K562 (cell line): ENCODE data around the gene ESX1. TPM values are rescaled to one million over a fixed set of nuclear protein-coding genes. Genes with fewer than 3 reads are reported as not detected.

Experiments used
- ATAC-seq: fragments of 200-7000 bp; cut with Tn5 transposase; 3 replicates; pipeline ENCODE4 v1.9.1; 2020; ENCODE audit warnings: moderate library complexity
- BruUV-seq: library from RNA; stranded (reverse); fragments of 400-500 nt; replicated peaks from 2 replicates; lab custom pipeline; 2021; lab: Mats Ljungman, UMichigan
- CTCF ChIA-PET: fragments of 300-600 bp; formaldehyde crosslinking; extraction: SDS; loops from one replicate; lab custom pipeline; 2021; ENCODE audit warnings: low intra/inter-chr PET ratio; lab: Yijun Ruan, JAX
- POLR2A ChIA-PET: fragments of 300-600, 350-650 bp; sonication (Branson Sonifier 250); formaldehyde crosslinking; extraction: SDS; loops from one replicate; lab custom pipeline; 2021; ENCODE audit warnings: antibody characterized with exemption, inconsistent platforms; lab: Yijun Ruan, JAX
- DNase-seq, 4 experiments: peaks; one replicate each; pipeline versions ENCODE4 v3.0.0 to v3.0.0-alpha.2; 2011 to 2018; ENCODE audit warnings: low spot score in 3 of 4, mixed read lengths in 3 of 4; ENCODE audit errors: extremely low read depth in 1 of 4
- FAIRE-seq: peaks from 2 replicates; lab custom pipeline; 2011; peaks lifted over from hg19 to GRCh38; lab: Jason Lieb, UNC
- H2AFZ ChIP-seq: 2 replicates; pipeline ENCODE4 v1.6.0; 2011; ENCODE audit warnings: low read depth, low read length, control low read depth, inconsistent platforms
- H3K27ac ChIP-seq: fragments of 200-600 bp; 3 replicates; pipeline ENCODE4 v1.8.0; 2011; ENCODE audit warnings: low read depth, mild to moderate bottlenecking, control low read depth, inconsistent platforms, low read length, moderate library complexity, mixed read lengths; ENCODE audit errors: extremely low read depth
- H3K27me3 ChIP-seq, 2 experiments: fragments of 300-600 bp in 1 of 2; 2 replicates in 1 of 2; 3 replicates in 1 of 2; pipeline versions ENCODE4 v1.6.0 to v1.8.0; 2011; ENCODE audit warnings: inconsistent platforms in 2 of 2, low read length in 2 of 2, mild to moderate bottlenecking in 1 of 2, mixed read lengths in 1 of 2, moderate library complexity in 1 of 2; ENCODE audit not compliant: control insufficient read depth in 2 of 2, insufficient read depth in 2 of 2
- H3K36me3 ChIP-seq: fragments of 300-600 bp; 3 replicates; pipeline ENCODE4 v1.8.0; 2011; ENCODE audit warnings: mild to moderate bottlenecking, low read length, inconsistent platforms; ENCODE audit not compliant: control insufficient read depth, insufficient read depth
- H3K4me1 ChIP-seq, 2 experiments: fragments of 200-600 bp in 1 of 2; replicated peaks in 1 of 2; 2 replicates in 1 of 2; 3 replicates in 1 of 2; pipeline versions ENCODE4 v1.5.1 to v1.8.0; 2011; ENCODE audit warnings: inconsistent platforms in 2 of 2, low read length in 2 of 2, mild to moderate bottlenecking in 1 of 2, mixed read lengths in 1 of 2, moderate library complexity in 1 of 2; ENCODE audit not compliant: control insufficient read depth in 2 of 2, insufficient read depth in 2 of 2
- H3K4me2 ChIP-seq: 2 replicates; pipeline ENCODE4 v1.6.1; 2011; ENCODE audit warnings: low read length, control low read depth, inconsistent platforms, mixed read lengths; ENCODE audit not compliant: insufficient read depth
- H3K4me3 ChIP-seq: fragments of 200-600 bp; sonication (generic), shearing (Covaris generic); 2 replicates; pipeline ENCODE4 v1.5.1; 2016; ENCODE audit warnings: control low read depth, inconsistent platforms
- H3K79me2 ChIP-seq: fragments of 200-600 bp; 3 replicates; pipeline ENCODE4 v1.8.0; 2011; ENCODE audit warnings: low read length, inconsistent platforms; ENCODE audit not compliant: control insufficient read depth, insufficient read depth
- H3K9ac ChIP-seq, 2 experiments: 2 replicates each; pipeline versions ENCODE4 v1.6.0 to v1.6.1; 2011; ENCODE audit warnings: low read depth in 2 of 2, low read length in 2 of 2, control low read depth in 1 of 2, inconsistent platforms in 1 of 2, mild to moderate bottlenecking in 1 of 2, mixed read lengths in 1 of 2; ENCODE audit not compliant: insufficient read depth in 1 of 2
- H3K9me1 ChIP-seq: one replicate; pipeline ENCODE4 v1.6.0; 2011; ENCODE audit warnings: inconsistent platforms, mild to moderate bottlenecking, low read length, moderate library complexity; ENCODE audit not compliant: control insufficient read depth, insufficient read depth
- H3K9me3 ChIP-seq: replicated peaks from 2 replicates; pipeline ENCODE4 v1.5.1; 2011; ENCODE audit warnings: low read depth, low read length, inconsistent platforms; ENCODE audit not compliant: control insufficient read depth, insufficient read depth
- H4K20me1 ChIP-seq: replicated peaks from 2 replicates; pipeline ENCODE4 v1.6.1; 2011; ENCODE audit warnings: low read length, inconsistent platforms, mixed read lengths; ENCODE audit not compliant: control insufficient read depth, insufficient read depth
- DACH1 ChIP-seq: fragments of 450-650 bp; IDR thresholded peaks from 2 replicates; pipeline ENCODE4 v1.6.1; 2018; ENCODE audit not compliant: partially characterized antibody
- DIDO1 ChIP-seq: fragments of 450-650 bp; IDR thresholded peaks from 2 replicates; pipeline ENCODE4 v1.6.1; 2016; ENCODE audit warnings: low read depth, missing biosample characterization, missing genetic modification characterization
- ELK1 ChIP-seq: sonication (generic); formaldehyde crosslinking; IDR thresholded peaks from 2 replicates; pipeline ENCODE4 v1.8.1; 2022; ENCODE audit warnings: missing genetic modification reagents
- ESRRA ChIP-seq: fragments of 450-650 bp; IDR thresholded peaks from 2 replicates; pipeline ENCODE4 v1.6.1; 2014; ENCODE audit warnings: low read depth, mild to moderate bottlenecking, moderate library complexity, borderline replicate concordance
- GTF2B ChIP-seq: IDR thresholded peaks from 2 replicates; pipeline ENCODE4 v1.6.1; 2011; ENCODE audit not compliant: insufficient read length; ENCODE audit errors: extremely low read depth
- HDAC1 ChIP-seq, 2 experiments: fragments of 450-650 bp; IDR thresholded peaks; 2 replicates each; pipeline ENCODE4 v1.6.1; 2016 to 2017; ENCODE audit warnings: inconsistent platforms in 1 of 2, mild to moderate bottlenecking in 1 of 2, moderate library complexity in 1 of 2
- MXI1 ChIP-seq: IDR thresholded peaks from 2 replicates; pipeline ENCODE4 v1.6.1; 2011; ENCODE audit warnings: low read depth, mild to moderate bottlenecking, improper control_type of control experiment, low read length
- NUFIP1 ChIP-seq: fragments of 450-650 bp; IDR thresholded peaks from 2 replicates; pipeline ENCODE4 v1.6.1; 2018; ENCODE audit not compliant: partially characterized antibody
- POLR3G ChIP-seq: IDR thresholded peaks from 2 replicates; pipeline ENCODE4 v1.6.1; 2011; ENCODE audit not compliant: insufficient read length, insufficient replicate concordance; ENCODE audit errors: extremely low read depth
- SMAD2 ChIP-seq: fragments of 150-350 bp; IDR thresholded peaks from 2 replicates; pipeline ENCODE4 v1.6.1; 2014; ENCODE audit warnings: low read depth, mild to moderate bottlenecking, low read length
- SMC3 ChIP-seq: conservative IDR thresholded peaks from 2 replicates; pipeline ENCODE4 v1.6.1; 2011; ENCODE audit warnings: low read depth, low read length, improper control_type of control experiment; ENCODE audit not compliant: insufficient read depth
- SRSF9 ChIP-seq: fragments of 200-400 bp; formaldehyde crosslinking; IDR thresholded peaks from 2 replicates; pipeline ENCODE4 v1.6.1; 2017; ENCODE audit warnings: low read depth, low read length, borderline replicate concordance
- ZFP1 ChIP-seq: fragments of 450-650 bp; formaldehyde crosslinking; IDR thresholded peaks from 2 replicates; pipeline ENCODE4 v1.4.0; 2020; ENCODE audit warnings: mild to moderate bottlenecking, mixed read lengths
- ZNF316 ChIP-seq: fragments of 450-650 bp; IDR thresholded peaks from 2 replicates; pipeline ENCODE4 v1.6.1; 2016
- whole genome bisulfite sequencing: fragments of 100-300 bp; shearing (Covaris generic); methylation state at CpG from one replicate; pipeline ENCODE4 v1.1.6; 2016; ENCODE audit warnings: low coverage, mixed read lengths; ENCODE audit not compliant: insufficient coverage; ENCODE audit errors: missing lambda C conversion rate; 5-methylcytosine and 5-hydroxymethylcytosine counted together
- in situ Hi-C: fragments of 300-500 bp; cut with MboI; formaldehyde crosslinking; loops from 4 replicates; pipeline ENCODE4 v1.15.0; 2018; ENCODE audit warnings: inconsistent platforms, mixed read lengths
- intact Hi-C: fragments of 100-400 bp; cut with micrococcal nuclease; formaldehyde crosslinking; loops from 2 replicates; pipeline ENCODE4 v1.14.2; 2022
- polyA plus RNA-seq, 8 experiments: library from polyadenylated mRNA; depleted of rRNA in 4 of 8; stranded (reverse) in 5 of 8; unstranded in 3 of 8; fragments of >200 nt; fragmentation: Nextera tagmentation in 2 of 8; fragmentation: Illumina TruSeq in 1 of 8; extraction: Ambion mirVana in 2 of 8; extraction: Trizol in 1 of 8; gene quantifications; 2 replicates each; pipeline versions ENCODE4 v1.2.1 to v1.2.3, GENCODE V29; 2011 to 2014; ENCODE audit warnings: inconsistent platforms in 1 of 8, missing spikeins in 1 of 8
- total RNA-seq, 7 experiments: library from RNA; depleted of rRNA in 6 of 7; stranded (reverse); fragments of >200 nt in 6 of 7; fragmentation: Illumina TruSeq in 2 of 7; extraction: Trizol in 2 of 7; gene quantifications; 2 replicates each; pipeline versions ENCODE4 v1.2.1 to v1.2.3, GENCODE V29; 2011 to 2021; ENCODE audit warnings: low replicate concordance in 1 of 7

ESX1 gene
- total and polyA plus RNA-seq, 9 of the 15 experiments (the other 6 are each of a cell fraction or from before 2014, with no cell fraction given) = not detected

- no peak overlapping the region for H3K9ac ChIP-seq
- POLR2A ChIA-PET = no interaction called here
- no peak for TF ChIP-seq ZFP1 (CRISPR knock-in tag)
- peak; percentile 18; the same call in 1 of the 2 replicates for TF ChIP-seq ZNF316
- no peaks in the 10 kb centered on the region for H3K9me3 ChIP-seq
- DNase-seq (no peak), ATAC-seq (no peak), FAIRE-seq (no peak)
- H3K9me1 ChIP-seq = no peaks in the 10 kb centered on the region
- no peaks in the 10 kb centered on the region for H4K20me1 ChIP-seq
- in situ Hi-C loops = no loop called here
- no TSS peak for BruUV-seq
- H3K79me2 ChIP-seq = no peaks in the 10 kb centered on the region
- no peaks in the 10 kb centered on the region for H3K4me1 ChIP-seq
- no peaks in the 10 kb centered on the region for H3K36me3 ChIP-seq
- CTCF ChIA-PET = no interaction called here
- H3K4me2 ChIP-seq = no peak overlapping the region
- no peak overlapping the region for H3K4me3 ChIP-seq
- H3K27ac ChIP-seq = no peak overlapping the region
- H2AFZ ChIP-seq = no peak overlapping the region
- H3K27me3 ChIP-seq = no peaks in the 10 kb centered on the region; a peak in 1 of 5 replicates
- 0% methylated on average over 3 of the region's 5 CpGs for WGBS
- intact Hi-C loops = no loop called here
Observed at GRCh38 chrX:104280609-104281008, 25.9 kb upstream of the ESX1 start.

GRCh38 chrX:104270916-104271512, 16.3 kb upstream of the ESX1 start:
- no peaks in the 10 kb centered on the region for H3K4me1 ChIP-seq
- H3K36me3 ChIP-seq = no peaks in the 10 kb centered on the region
- 0% methylated on average over 7 of the region's 7 CpGs for WGBS
- no peaks in the 10 kb centered on the region for H3K79me2 ChIP-seq
- DNase-seq (peak; percentile 9 to 33 (median 12)), FAIRE-seq (peak; percentile 37), ATAC-seq (peak; percentile 49; the same call in 1 of the 3 replicates)
- H3K4me2 ChIP-seq = no peak overlapping the region
- H3K4me3 ChIP-seq = no peak overlapping the region
- H4K20me1 ChIP-seq = no peaks in the 10 kb centered on the region
- in situ Hi-C loops (no loop called here), intact Hi-C loops (loop anchor here (1.0 to 10.0 kb wide), 3 partner anchors 79 to 426 kb away; no protein-coding TSS in a partner anchor)
- H3K27ac ChIP-seq = no peak overlapping the region
- H3K27me3 ChIP-seq = no peaks in the 10 kb centered on the region
- no peak overlapping the region for H2AFZ ChIP-seq
- BruUV-seq = no TSS peak
- ChIA-PET POLR2A (interaction anchor here (0.8 kb wide), 1 partner anchor 25 kb away, joined by 3 read pairs; no protein-coding TSS in a partner anchor), CTCF (interaction anchor here (1.1 to 1.6 kb wide), 2 partner anchors 75 to 173 kb away, joined by 3 to 9 read pairs; no protein-coding TSS in a partner anchor)
- H3K9ac ChIP-seq = no peak overlapping the region
- H3K9me1 ChIP-seq = no peaks in the 10 kb centered on the region
- H3K9me3 ChIP-seq = no peaks in the 10 kb centered on the region
- TF ChIP-seq POLR3G (no peak), HDAC1 (IDR thresholded peaks at IDR 0.05) (no peak), ELK1 (CRISPR knock-in tag) (no peak), SMAD2 (no peak), NUFIP1 (no peak), MXI1 (no peak), SRSF9 (no peak), DACH1 (no peak), GTF2B (no peak), SMC3 (0 out of 2 replicates have a peak, but pooled peaks have one; percentile 16), DIDO1 (tag) (no peak), ESRRA (no peak)
